CD4-positive, alpha-beta T cell treated with Interleukin-12 subunit alpha and Interleukin-12 subunit beta, for 1 hour (primary cell): ENCODE measurements around the gene OR6C76.

Experiments used
- DNase-seq: peaks from one replicate; pipeline ENCODE4 v3.0.0-alpha.2; 2020

Gene OR6C76

GRCh38 chr12:55470088-55470829 is 44.2 kb downstream of the OR6C76 start, which contains the start of gene OR6C70:
OR6C70 (minus strand) TSS chr12:55470138; CDS start chr12:55470138, 0 bp downstream.
- no peak for DNase-seq

GRCh38 chr12:55472264-55472663 is 46.2 kb downstream of the OR6C76 start:
- no peak for DNase-seq
